Mammary epithelial cell (primary cell): ENCODE results near the gene DEFB132.

Experiments used
- CTCF ChIP-seq, 2 donors: IDR thresholded peaks in 1 of 2; conservative IDR thresholded peaks in 1 of 2; 2 replicates each; pipeline ENCODE4 v1.5.1; 2011 to 2012; ENCODE audit warnings: inconsistent platforms in 2 of 2, low read length in 2 of 2, mild to moderate bottlenecking in 2 of 2, control low read depth in 1 of 2, low read depth in 1 of 2; ENCODE audit not compliant: insufficient read depth in 1 of 2; ENCODE audit errors: extremely low read depth in 1 of 2
- EZH2 ChIP-seq: IDR thresholded peaks from 2 replicates; pipeline ENCODE4 v1.6.1; 2012; ENCODE audit warnings: low read length, inconsistent platforms, borderline replicate concordance

- TF ChIP-seq CTCF (conservative IDR thresholded peaks at IDR 0.05 in 1 of 2, IDR thresholded peaks at IDR 0.05 in 1 of 2; ENCODE audit: extremely low read depth in 1 of 2, insufficient read depth in 1 of 2, low read depth in 1 of 2, low read length in 2 of 2) (no peak), EZH2 (no peak)
Measured at GRCh38 chr20:237929-238328, 19.6 kb upstream of the DEFB132 start.
